Natural killer cell treated with Interleukin-12 subunit alpha and Interleukin-12 subunit beta and Interleukin-15 and Interleukin-18, amount 100 ng/mL, for 72 hours (primary cell): ENCODE measurements around the gene UNC119B. TPM values are rescaled to one million over a fixed set of nuclear protein-coding genes. Genes with fewer than 3 reads are reported as not detected.
"Not testable (repeated sequence)": the region's sequence is repeated elsewhere in the genome, so short reads cannot be mapped to it uniquely, and the experiment has no call there.

Experiments
- ATAC-seq, 2 donors: fragments of 150-1000 bp; cut with Tn5 transposase in 1 of 2; sonication (Bioruptor Pico), chemical (Tn5 transposase) in 1 of 2; 2 replicates each; pipeline ENCODE4 v1.10.0; 2021
- DNase-seq: peaks from one replicate; pipeline ENCODE4 v3.0.0; 2022; ENCODE audit warnings: low spot score
- H3K27ac Mint-ChIP-seq, 2 donors: 1 replicate in 1 of 2; 2 replicates in 1 of 2; pipeline ENCODE4 v1.8.0; 2022; ENCODE audit warnings: mixed read lengths in 2 of 2, mild to moderate bottlenecking in 1 of 2, moderate library complexity in 1 of 2
- H3K27me3 Mint-ChIP-seq, 2 donors: 1 replicate in 1 of 2; 2 replicates in 1 of 2; pipeline ENCODE4 v1.8.0; 2022; ENCODE audit warnings: mixed read lengths in 2 of 2
- H3K36me3 Mint-ChIP-seq: one replicate; pipeline ENCODE4 v1.8.0; 2022; ENCODE audit warnings: mixed read lengths
- H3K4me1 Mint-ChIP-seq, 2 donors: 1 replicate in 1 of 2; 2 replicates in 1 of 2; pipeline ENCODE4 v1.8.0; 2022; ENCODE audit warnings: low read depth in 2 of 2, mixed read lengths in 2 of 2, mild to moderate bottlenecking in 1 of 2
- H3K4me3 Mint-ChIP-seq: one replicate; pipeline ENCODE4 v1.8.0; 2022; ENCODE audit warnings: mixed read lengths
- H3K9me3 Mint-ChIP-seq: 2 replicates; pipeline ENCODE4 v1.8.0; 2022; ENCODE audit warnings: mixed read lengths
- total RNA-seq, 2 donors: library from RNA; stranded (reverse); gene quantifications; one replicate each; pipeline ENCODE4 v1.2.3, GENCODE V29; 2022

Gene UNC119B
- total RNA-seq, 2 donors from 2014 or later = 15.6 to 28.1 TPM

DNA sequence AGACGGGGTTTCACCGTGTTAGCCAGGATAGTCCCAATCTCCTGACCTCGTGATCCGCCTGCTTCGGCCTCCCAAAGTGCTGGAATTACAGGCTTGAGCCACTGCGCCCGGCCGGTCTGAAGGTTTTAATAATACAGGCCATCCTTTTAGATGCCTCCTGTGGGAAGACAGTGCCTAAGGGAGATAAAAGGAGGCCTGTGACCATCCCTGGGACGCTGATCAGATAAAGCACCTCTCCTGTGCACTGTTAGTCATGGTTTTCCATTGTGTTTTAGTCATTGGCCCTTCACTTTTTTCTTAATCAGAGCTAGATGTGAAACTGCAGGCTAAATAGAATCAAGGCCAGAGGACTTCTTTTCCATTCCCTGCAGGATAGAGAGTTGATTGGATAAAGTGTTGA lies 7.8 kb downstream of the UNC119B start:
- peaks cover 7 to 15% of the 10 kb centered on the region in 2 donors for H3K4me1 Mint-ChIP-seq
- ATAC-seq = no peak
- no peaks in the 10 kb centered on the region for H3K27me3 Mint-ChIP-seq
- no peaks in the 10 kb centered on the region for H3K9me3 Mint-ChIP-seq
- no peak overlapping the region for H3K27ac Mint-ChIP-seq
- DNase-seq = no peak
- H3K36me3 Mint-ChIP-seq = peaks cover 20% of the 10 kb centered on the region
- no peak overlapping the region for H3K4me3 Mint-ChIP-seq

DNA sequence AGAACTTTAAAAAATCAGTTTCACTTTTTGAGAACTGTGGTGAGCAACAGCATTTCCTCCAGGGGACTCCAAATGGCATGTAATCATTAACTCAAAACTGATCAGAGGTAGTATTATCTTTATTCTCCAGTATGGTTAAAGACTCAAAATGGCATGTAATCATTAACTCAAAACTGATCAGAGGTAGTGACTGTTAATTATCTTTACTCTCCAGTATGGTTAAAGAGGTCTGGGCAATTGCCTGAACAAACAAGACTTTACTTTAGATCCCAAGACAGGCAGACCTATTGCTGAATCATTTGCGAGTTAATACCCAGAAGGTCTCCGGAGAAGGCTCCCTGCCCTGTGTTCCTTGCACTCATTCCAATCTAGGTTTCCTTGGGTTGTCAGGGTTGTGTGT lies 8.8 kb downstream of the UNC119B start:
- DNase-seq (no peak), ATAC-seq (no peak)
- H3K27me3 Mint-ChIP-seq = no peaks in the 10 kb centered on the region
- H3K27ac Mint-ChIP-seq = no peak overlapping the region
- H3K4me1 Mint-ChIP-seq = peaks cover under 1 to 9% of the 10 kb centered on the region in 2 donors
- peaks cover 20% of the 10 kb centered on the region for H3K36me3 Mint-ChIP-seq
- H3K4me3 Mint-ChIP-seq = no peak overlapping the region
- no peaks in the 10 kb centered on the region for H3K9me3 Mint-ChIP-seq

DNA sequence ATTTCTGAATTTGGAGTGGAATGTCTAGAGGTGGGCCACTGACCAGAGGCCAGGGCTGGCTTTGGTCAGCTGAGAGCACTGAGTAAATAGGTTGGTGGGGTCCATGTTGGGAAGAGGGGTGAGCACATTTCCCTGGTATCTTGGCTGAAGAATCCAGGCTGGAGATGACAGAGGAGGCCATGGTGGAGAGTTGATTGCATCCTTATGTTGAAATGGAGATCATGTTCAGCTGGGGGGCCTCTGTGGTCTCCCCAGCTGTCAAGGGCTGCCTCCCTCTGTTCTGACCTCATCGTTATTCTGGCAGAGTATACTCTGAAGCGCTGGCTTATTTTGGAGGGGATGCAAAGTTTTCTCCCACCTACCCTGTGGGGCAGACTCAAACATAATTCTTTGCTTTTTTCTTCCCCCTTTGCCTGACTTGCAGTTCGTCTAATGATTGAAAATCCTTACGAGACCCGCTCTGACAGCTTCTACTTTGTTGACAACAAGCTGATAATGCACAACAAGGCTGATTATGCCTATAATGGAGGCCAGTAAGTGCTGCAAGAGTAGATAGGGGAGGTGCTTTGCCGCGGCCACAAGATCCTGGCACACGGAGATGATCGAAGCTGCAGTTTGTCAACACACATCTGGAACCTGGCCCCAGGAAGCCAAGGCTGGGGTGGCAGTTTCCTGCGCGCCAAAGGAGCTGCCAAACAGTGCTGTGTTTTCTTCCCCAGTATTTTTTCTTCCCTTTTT lies 9.4 kb downstream of the UNC119B start:
- peaks cover 20% of the 10 kb centered on the region for H3K36me3 Mint-ChIP-seq
- no peak for ATAC-seq
- H3K4me3 Mint-ChIP-seq = no peak overlapping the region
- no peak for DNase-seq
- H3K9me3 Mint-ChIP-seq = no peaks in the 10 kb centered on the region
- H3K27ac Mint-ChIP-seq = no peak overlapping the region
- peaks cover 2 to 13% of the 10 kb centered on the region in 2 donors for H3K4me1 Mint-ChIP-seq
- no peaks in the 10 kb centered on the region for H3K27me3 Mint-ChIP-seq

DNA sequence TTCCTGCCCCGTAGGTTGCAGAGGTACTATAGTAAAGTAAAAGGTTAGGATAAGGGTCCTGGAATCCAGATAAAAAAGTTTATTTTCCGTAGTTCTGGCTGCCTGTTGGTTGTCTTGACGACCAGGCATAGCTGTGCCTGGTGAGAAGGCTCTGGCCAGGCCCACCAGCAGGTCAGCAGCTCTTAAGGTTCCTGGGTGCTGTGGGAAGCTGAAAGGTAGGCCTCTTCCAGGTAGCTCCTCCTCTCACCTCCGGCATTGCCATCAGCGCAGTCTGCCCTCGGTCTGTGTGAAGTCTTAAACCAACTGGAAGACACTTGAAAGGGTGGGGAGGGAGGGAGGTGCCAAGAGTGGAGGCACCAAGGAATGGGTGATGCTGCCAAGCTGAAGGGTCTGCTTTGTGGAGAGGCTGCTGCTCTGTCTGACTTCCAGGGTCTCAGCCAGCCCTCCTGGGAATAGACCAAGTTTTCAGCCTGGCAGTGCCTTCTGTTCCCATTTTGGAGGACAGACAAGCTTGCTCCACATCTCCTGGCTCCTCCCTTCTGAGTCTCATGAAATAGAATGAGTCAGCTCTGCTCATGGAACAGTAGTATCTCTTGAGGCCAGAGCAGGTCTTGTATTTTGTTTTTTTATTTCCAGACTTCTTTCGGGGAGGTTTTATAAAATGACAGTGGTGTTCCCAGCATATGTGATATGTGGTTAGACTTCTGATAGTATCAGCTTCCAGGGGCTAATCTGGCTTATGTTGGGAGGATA lies 10.2 kb downstream of the UNC119B start:
- H3K9me3 Mint-ChIP-seq = no peaks in the 10 kb centered on the region
- H3K36me3 Mint-ChIP-seq = peaks cover 20% of the 10 kb centered on the region
- ATAC-seq = no peak
- H3K27me3 Mint-ChIP-seq = no peaks in the 10 kb centered on the region
- no peak for DNase-seq
- no peak overlapping the region for H3K27ac Mint-ChIP-seq
- peaks cover 9 to 20% of the 10 kb centered on the region in 2 donors for H3K4me1 Mint-ChIP-seq
- no peak overlapping the region for H3K4me3 Mint-ChIP-seq

DNA sequence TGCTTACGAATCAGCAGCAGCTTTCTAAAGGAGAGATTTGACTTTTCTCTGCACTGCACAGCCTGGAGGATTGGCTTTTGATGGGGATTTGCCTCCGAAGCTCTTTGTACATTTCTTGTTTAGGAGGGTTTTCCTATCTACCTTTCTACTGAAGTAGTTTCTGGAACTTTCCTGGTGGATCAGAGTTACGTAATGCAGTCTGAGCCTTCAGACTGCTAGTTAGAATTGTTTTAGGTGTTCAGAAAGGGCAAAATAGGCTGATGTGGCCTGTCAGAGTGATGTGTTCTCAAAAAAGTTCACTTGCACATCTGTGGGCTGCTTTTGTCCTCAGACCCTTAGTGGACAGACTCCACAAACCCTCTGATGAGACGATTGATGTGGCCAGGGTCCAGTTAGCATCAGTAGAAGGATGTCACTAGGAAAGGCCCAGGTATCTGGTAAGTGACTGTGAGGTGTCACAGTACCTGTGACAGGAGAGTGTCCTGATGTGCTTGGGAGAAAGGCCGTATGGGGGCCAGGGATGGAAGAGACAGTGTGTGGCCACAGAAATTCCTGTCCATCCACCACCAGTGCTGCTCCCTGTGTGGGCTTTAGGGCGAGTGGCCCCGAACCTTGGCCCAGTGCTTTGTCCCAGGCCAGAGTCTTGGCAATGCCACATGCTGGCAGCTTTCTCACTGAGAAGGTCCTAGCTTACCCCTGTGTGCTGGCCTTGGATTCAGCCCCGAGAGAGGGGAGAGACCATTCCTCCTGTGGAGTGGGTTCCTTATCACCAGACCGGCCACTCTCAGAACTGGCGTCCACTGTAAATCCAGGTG lies 10.9 kb downstream of the UNC119B start:
- no peaks in the 10 kb centered on the region for H3K9me3 Mint-ChIP-seq
- no peak for DNase-seq
- no peak overlapping the region for H3K4me3 Mint-ChIP-seq
- peaks cover 19% of the 10 kb centered on the region for H3K36me3 Mint-ChIP-seq
- H3K27ac Mint-ChIP-seq = no peak overlapping the region
- peaks cover 12 to 23% of the 10 kb centered on the region in 2 donors for H3K4me1 Mint-ChIP-seq
- no peak for ATAC-seq
- H3K27me3 Mint-ChIP-seq = no peaks in the 10 kb centered on the region

DNA sequence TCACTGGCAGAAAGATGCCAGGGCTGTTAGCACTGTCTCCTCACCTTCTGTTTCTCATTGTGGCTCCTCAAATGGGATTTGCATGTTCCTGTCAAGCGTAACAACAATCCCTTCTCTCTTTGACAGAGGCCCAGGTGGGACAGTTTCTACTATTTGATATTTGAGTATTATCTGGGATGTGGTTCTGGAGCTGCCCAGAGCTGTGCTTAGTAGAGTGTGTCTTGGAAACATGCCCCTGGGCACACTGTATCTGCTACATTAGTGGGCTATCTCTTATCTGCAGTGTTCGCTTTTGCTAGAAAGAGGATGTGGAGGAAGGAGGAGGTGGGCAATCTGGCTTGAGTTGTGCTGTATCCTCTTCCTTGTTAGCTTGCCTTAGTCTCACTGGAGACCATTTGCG lies 11.6 kb downstream of the UNC119B start:
- no peaks in the 10 kb centered on the region for H3K9me3 Mint-ChIP-seq
- no peak overlapping the region for H3K4me3 Mint-ChIP-seq
- no peaks in the 10 kb centered on the region for H3K27me3 Mint-ChIP-seq
- peaks cover 16 to 27% of the 10 kb centered on the region in 2 donors for H3K4me1 Mint-ChIP-seq
- DNase-seq (no peak), ATAC-seq (no peak)
- H3K36me3 Mint-ChIP-seq = peaks cover 14% of the 10 kb centered on the region
- H3K27ac Mint-ChIP-seq = no peak overlapping the region

DNA sequence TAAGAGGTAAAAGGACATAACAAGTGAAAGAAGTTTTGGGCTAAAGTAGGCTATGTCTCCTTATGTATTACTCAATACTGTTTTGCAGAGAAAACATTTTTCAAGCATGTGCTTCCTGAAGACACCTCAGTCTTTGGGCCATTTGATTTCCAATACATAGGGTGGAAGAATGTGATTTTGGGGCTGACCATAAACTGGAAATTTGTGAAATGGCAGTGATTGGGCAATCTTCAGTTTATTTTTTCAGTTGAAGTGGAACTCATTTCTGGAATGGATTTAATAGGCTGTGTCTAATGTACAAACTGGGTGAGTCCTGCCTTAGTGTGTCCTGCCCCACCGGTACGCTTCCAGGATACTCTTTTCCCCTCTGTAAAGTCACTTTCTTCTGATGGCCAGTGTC lies 12.5 kb downstream of the UNC119B start:
- Mint-ChIP-seq H3K27ac (no peak overlapping the region), H3K36me3 (peaks cover 14% of the 10 kb centered on the region), H3K9me3 (no peaks in the 10 kb centered on the region), H3K4me3 (no peak overlapping the region), H3K4me1 (peaks cover 16 to 27% of the 10 kb centered on the region in 2 donors), H3K27me3 (no peaks in the 10 kb centered on the region)
- DNase-seq (no peak), ATAC-seq (no peak)

DNA sequence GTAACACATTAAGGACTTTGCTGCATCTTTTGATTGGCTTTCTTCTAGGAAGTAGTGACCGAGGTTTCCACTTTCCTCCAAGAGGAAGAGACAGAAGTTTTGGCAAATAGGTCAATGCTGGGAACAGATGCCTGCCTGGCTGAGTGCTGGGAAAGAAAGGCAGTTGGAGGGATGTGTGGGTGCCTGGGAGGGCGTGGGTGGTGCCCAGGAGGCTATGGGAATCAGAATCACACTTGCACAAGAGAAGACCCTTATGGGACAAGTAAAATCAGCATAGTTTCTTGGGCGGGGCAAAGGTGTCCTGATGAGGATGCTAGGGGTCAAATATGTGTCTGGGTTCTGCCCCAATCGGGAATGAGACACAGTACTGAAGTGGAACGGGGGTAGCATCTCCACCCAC lies 14.5 kb downstream of the UNC119B start:
- DNase-seq (no peak), ATAC-seq (no peak)
- H3K27ac Mint-ChIP-seq = peak overlapping the region in 1 of 2 donors; percentile 81
- H3K4me3 Mint-ChIP-seq = peak overlapping the region; percentile 94
- peaks cover 16 to 18% of the 10 kb centered on the region in 2 donors for H3K4me1 Mint-ChIP-seq
- H3K9me3 Mint-ChIP-seq = no peaks in the 10 kb centered on the region
- no peaks in the 10 kb centered on the region for H3K36me3 Mint-ChIP-seq
- H3K27me3 Mint-ChIP-seq = no peaks in the 10 kb centered on the region

DNA sequence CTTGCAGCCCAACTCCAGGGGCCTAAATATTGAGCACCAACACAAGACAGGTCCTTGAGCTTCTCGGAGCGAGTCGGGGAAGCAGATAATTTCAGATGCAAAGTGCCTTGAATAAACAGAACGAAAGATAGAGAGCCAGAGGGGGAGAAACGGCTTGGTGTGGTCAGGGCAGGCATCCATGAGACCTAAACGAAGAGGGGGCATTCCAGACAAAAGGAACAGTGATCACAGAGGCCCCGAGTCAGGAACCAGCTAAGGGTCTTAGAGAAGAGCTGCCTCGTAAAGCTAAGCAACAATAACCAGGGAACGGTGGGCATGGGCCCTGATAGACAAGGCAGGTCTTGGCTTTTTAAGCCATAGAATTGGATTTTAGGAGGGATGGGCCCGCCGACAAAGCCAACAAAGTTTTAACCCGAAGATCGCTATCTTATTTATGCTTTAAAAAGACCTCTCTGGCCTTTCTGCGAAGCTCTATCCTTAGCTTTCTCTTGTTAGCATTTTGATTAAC lies 14.9 kb downstream of the UNC119B start:
- Mint-ChIP-seq H3K27ac (peak overlapping the region in 1 of 2 donors; percentile 81), H3K4me1 (peaks cover 16 to 18% of the 10 kb centered on the region in 2 donors), H3K9me3 (no peaks in the 10 kb centered on the region), H3K27me3 (no peaks in the 10 kb centered on the region), H3K4me3 (peak overlapping the region; percentile 94), H3K36me3 (no peaks in the 10 kb centered on the region)
- DNase-seq = no peak
- no peak for ATAC-seq

DNA sequence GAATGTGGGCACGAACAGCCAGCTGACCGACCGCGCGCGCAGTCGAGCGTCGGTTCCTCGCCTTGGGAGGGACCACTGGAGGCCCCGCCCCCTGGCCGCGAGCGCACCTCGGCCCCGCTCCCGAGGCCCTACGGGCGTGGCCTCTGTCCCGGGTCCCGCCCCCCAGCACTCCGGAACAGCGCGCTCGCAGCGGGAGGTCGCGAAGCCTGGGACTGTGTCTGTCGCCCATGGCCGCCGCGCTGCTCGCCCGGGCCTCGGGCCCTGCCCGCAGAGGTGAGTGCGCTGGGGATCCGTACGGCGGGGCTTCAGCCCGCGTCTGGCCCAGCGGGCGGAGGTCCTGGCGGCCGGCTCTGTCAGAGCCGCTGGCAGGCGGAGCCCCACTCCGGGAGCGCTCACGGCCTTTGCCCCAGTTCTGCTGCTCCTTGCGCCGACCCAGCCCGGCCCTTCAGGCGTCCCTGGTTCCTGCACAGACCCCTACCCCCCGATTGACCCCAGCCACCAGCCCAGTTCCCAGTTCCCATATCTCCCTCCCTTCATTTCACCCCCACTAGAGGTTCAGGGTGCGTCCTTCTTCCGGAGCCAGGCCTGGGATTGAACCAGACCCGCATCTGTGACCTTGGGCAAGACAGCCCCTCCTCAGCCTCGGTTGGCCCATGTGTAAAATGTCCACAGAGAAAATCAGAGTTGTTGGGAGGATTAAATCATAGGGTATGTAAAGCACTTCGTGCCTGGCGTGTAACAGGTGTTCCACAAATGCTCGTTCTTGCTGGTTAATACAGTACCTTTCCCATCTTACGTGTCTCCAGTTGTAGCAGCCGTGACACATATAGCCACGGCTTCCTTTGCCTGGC lies 15.6 kb downstream of the UNC119B start, which contains the start of gene ACADS:
Gene ACADS (plus strand): TSS at position 168 of the 851 bp plus-strand sequence. CDS start 60 bp downstream, at position 228.
- H3K4me1 Mint-ChIP-seq = peaks cover 16 to 18% of the 10 kb centered on the region in 2 donors
- H3K9me3 Mint-ChIP-seq = no peaks in the 10 kb centered on the region
- H3K4me3 Mint-ChIP-seq = peak within 1 kb of the TSS; percentile 94
- peak; percentile 94 for DNase-seq
- peak; percentile 100 for ATAC-seq
- H3K27me3 Mint-ChIP-seq = no peaks in the 10 kb centered on the region
- H3K27ac Mint-ChIP-seq = peak within 1 kb of the TSS; percentile 62 to 89
- H3K36me3 Mint-ChIP-seq = no peaks in the 10 kb centered on the region

DNA sequence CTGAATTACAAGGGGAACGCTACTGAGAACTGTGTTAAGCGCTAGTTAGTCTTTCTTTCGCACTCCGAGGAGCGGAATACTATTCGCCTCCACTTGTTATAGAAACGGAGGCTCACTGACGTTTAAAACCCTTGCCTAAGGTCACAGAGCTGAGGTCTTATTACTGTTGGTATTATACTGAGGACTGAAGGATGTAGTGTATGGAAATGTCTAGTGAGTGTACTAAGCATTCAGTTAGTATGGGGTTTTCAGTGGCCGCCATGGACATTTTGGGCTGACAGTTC lies 16.2 kb downstream of the UNC119B start:
- H3K36me3 Mint-ChIP-seq = no peaks in the 10 kb centered on the region
- H3K4me3 Mint-ChIP-seq = peak overlapping the region; percentile 94
- no peaks in the 10 kb centered on the region for H3K9me3 Mint-ChIP-seq
- peaks cover 16 to 18% of the 10 kb centered on the region in 2 donors for H3K4me1 Mint-ChIP-seq
- peak overlapping the region; percentile 62 to 89 for H3K27ac Mint-ChIP-seq
- H3K27me3 Mint-ChIP-seq = no peaks in the 10 kb centered on the region
- DNase-seq (no peak), ATAC-seq (no peak)

DNA sequence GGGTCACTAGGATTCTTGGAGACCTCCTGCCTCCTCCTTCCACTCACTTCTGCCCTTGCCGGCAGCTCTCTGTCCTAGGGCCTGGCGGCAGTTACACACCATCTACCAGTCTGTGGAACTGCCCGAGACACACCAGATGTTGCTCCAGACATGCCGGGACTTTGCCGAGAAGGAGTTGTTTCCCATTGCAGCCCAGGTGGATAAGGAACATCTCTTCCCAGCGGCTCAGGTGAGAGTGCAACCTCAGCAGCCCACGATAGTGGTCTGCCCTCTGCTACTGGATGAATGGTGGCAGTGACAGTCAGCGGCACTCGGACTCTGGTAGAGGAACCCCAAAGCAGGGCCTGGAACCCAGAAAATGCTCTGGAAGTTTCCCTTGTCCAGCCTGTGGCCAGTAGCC lies 16.7 kb downstream of the UNC119B start:
- H3K9me3 Mint-ChIP-seq = no peaks in the 10 kb centered on the region
- peak overlapping the region; percentile 94 for H3K4me3 Mint-ChIP-seq
- no peak for ATAC-seq

DNA sequence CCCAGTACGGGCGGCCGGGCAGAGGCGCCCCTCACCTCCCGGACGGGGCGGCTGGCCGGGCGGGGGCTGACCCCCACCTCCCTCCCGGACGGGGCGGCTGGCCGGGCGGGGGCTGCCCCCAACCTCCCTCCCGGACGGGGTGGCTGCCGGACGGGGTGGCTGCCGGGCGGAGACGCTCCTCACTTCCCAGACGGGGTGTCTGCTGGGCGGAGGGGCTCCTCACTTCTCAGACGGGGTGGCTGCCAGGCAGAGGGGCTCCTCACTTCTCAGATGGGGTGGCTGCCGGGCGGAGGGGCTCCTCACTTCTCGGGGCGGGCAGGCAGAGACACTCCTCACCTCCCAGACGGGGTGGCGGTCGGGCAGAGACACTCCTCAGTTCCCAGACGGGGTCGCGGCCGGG lies 21.9 kb downstream of the UNC119B start:
- not testable (repeated sequence) for H3K36me3 Mint-ChIP-seq, H3K4me3 Mint-ChIP-seq, H3K4me1 Mint-ChIP-seq, H3K27ac Mint-ChIP-seq, H3K9me3 Mint-ChIP-seq, ATAC-seq, DNase-seq, H3K27me3 Mint-ChIP-seq

More for the DNA sequence above, 16.7 kb downstream of the UNC119B start:
- no peak for DNase-seq
- H3K27ac Mint-ChIP-seq = no peak overlapping the region
- no peaks in the 10 kb centered on the region for H3K27me3 Mint-ChIP-seq
- H3K4me1 Mint-ChIP-seq = peaks cover 16 to 18% of the 10 kb centered on the region in 2 donors
- no peaks in the 10 kb centered on the region for H3K36me3 Mint-ChIP-seq
